ENCODE data around the gene KRTAP5-10. TPM values are rescaled to one million over a fixed set of nuclear protein-coding genes. Genes with fewer than 3 reads are reported as not detected.
"Not testable (repeated sequence)": the region's sequence is repeated elsewhere in the genome, so short reads cannot be mapped to it uniquely, and the experiment has no call there.

KRTAP5-10 gene
- total and polyA plus RNA-seq, 2 donors (not counting 1 experiment from before 2014, with no cell fraction given): not detected

GRCh38 chr11:71588822-71589545 is 23.6 kb downstream of the KRTAP5-10 start:
- not testable (repeated sequence) for DNase-seq (ENCODE audit: low read depth in 2 of 2)

GRCh38 chr11:71589546-71589920 is 24.2 kb downstream of the KRTAP5-10 start:
- H3K27me3 ChIP-seq (ENCODE audit: control insufficient read depth, insufficient read depth, low read length); H3K9me3 ChIP-seq (ENCODE audit: control insufficient read depth, insufficient read depth, low read depth, low read length); H3K4me1 ChIP-seq (ENCODE audit: control insufficient read depth, extremely low read depth, insufficient read depth, low read length); H3K9ac ChIP-seq (ENCODE audit: insufficient read depth, low read length); H4K20me1 ChIP-seq (ENCODE audit: control insufficient read depth, extremely low read depth, insufficient read depth, low read length); H3K4me2 ChIP-seq (ENCODE audit: extremely low read depth, insufficient read depth, low read length); H2AFZ ChIP-seq (ENCODE audit: low read length); H3K27ac ChIP-seq (ENCODE audit: insufficient read depth, low read length); H3K4me3 ChIP-seq (replicated peaks in 1 of 4; ENCODE audit: control extremely low read depth in 1 of 4, insufficient read depth in 1 of 4, low read depth in 3 of 4, low read length in 4 of 4); DNase-seq (ENCODE audit: low read depth in 2 of 2); H3K79me2 ChIP-seq (ENCODE audit: control insufficient read depth, insufficient read depth, low read length); H3K36me3 ChIP-seq (ENCODE audit: control insufficient read depth, insufficient read depth, low read length): not testable (repeated sequence)

More at GRCh38 chr11:71588822-71589545, 23.6 kb downstream of the KRTAP5-10 start:
- H3K79me2 ChIP-seq (ENCODE audit: control insufficient read depth, insufficient read depth, low read length); H3K9me3 ChIP-seq (ENCODE audit: control insufficient read depth, insufficient read depth, low read depth, low read length); H3K27ac ChIP-seq (ENCODE audit: insufficient read depth, low read length); H3K9ac ChIP-seq (ENCODE audit: insufficient read depth, low read length); H3K4me2 ChIP-seq (ENCODE audit: extremely low read depth, insufficient read depth, low read length); H2AFZ ChIP-seq (ENCODE audit: low read length); H4K20me1 ChIP-seq (ENCODE audit: control insufficient read depth, extremely low read depth, insufficient read depth, low read length); H3K27me3 ChIP-seq (ENCODE audit: control insufficient read depth, insufficient read depth, low read length); H3K4me3 ChIP-seq (replicated peaks in 1 of 4; ENCODE audit: control extremely low read depth in 1 of 4, insufficient read depth in 1 of 4, low read depth in 3 of 4, low read length in 4 of 4); H3K36me3 ChIP-seq (ENCODE audit: control insufficient read depth, insufficient read depth, low read length); H3K4me1 ChIP-seq (ENCODE audit: control insufficient read depth, extremely low read depth, insufficient read depth, low read length): not testable (repeated sequence)

- not testable (repeated sequence) for H3K4me1 ChIP-seq (ENCODE audit: control insufficient read depth, extremely low read depth, insufficient read depth, low read length); H3K79me2 ChIP-seq (ENCODE audit: control insufficient read depth, insufficient read depth, low read length); H3K9me3 ChIP-seq (ENCODE audit: control insufficient read depth, insufficient read depth, low read depth, low read length); H2AFZ ChIP-seq (ENCODE audit: low read length); H4K20me1 ChIP-seq (ENCODE audit: control insufficient read depth, extremely low read depth, insufficient read depth, low read length); H3K27ac ChIP-seq (ENCODE audit: insufficient read depth, low read length); H3K36me3 ChIP-seq (ENCODE audit: control insufficient read depth, insufficient read depth, low read length); H3K27me3 ChIP-seq (ENCODE audit: control insufficient read depth, insufficient read depth, low read length); H3K4me3 ChIP-seq (replicated peaks in 1 of 4; ENCODE audit: control extremely low read depth in 1 of 4, insufficient read depth in 1 of 4, low read depth in 3 of 4, low read length in 4 of 4); H3K9ac ChIP-seq (ENCODE audit: insufficient read depth, low read length); DNase-seq (ENCODE audit: low read depth in 2 of 2); H3K4me2 ChIP-seq (ENCODE audit: extremely low read depth, insufficient read depth, low read length)
Observed at GRCh38 chr11:71603221-71603620, 37.9 kb downstream of the KRTAP5-10 start.

- not testable (repeated sequence) for H3K27me3 ChIP-seq (ENCODE audit: control insufficient read depth, insufficient read depth, low read length); H3K4me1 ChIP-seq (ENCODE audit: control insufficient read depth, extremely low read depth, insufficient read depth, low read length)
Observed at GRCh38 chr11:71604798-71605488, 39.6 kb downstream of the KRTAP5-10 start.

More at GRCh38 chr11:71604798-71605488, 39.6 kb downstream of the KRTAP5-10 start:
- DNase-seq (ENCODE audit: low read depth in 2 of 2); H3K36me3 ChIP-seq (ENCODE audit: control insufficient read depth, insufficient read depth, low read length); H2AFZ ChIP-seq (ENCODE audit: low read length); H3K4me3 ChIP-seq (replicated peaks in 1 of 4; ENCODE audit: control extremely low read depth in 1 of 4, insufficient read depth in 1 of 4, low read depth in 3 of 4, low read length in 4 of 4); H3K79me2 ChIP-seq (ENCODE audit: control insufficient read depth, insufficient read depth, low read length); H3K4me2 ChIP-seq (ENCODE audit: extremely low read depth, insufficient read depth, low read length); H3K9ac ChIP-seq (ENCODE audit: insufficient read depth, low read length); H4K20me1 ChIP-seq (ENCODE audit: control insufficient read depth, extremely low read depth, insufficient read depth, low read length); H3K9me3 ChIP-seq (ENCODE audit: control insufficient read depth, insufficient read depth, low read depth, low read length); H3K27ac ChIP-seq (ENCODE audit: insufficient read depth, low read length): not testable (repeated sequence)
- peak in 1 of 2 donors; percentile 7 for TF ChIP-seq CTCF (conservative IDR thresholded peaks at IDR 0.05 in 1 of 2, IDR thresholded peaks at IDR 0.05 in 1 of 2; ENCODE audit: low read depth in 1 of 2, low read length in 2 of 2)

Measured in fibroblast of lung (primary cell).